Retinal pigment epithelial cell (primary cell): ENCODE measurements around the gene DUSP2.
A peak's percentile ranks its signal among the peaks of the same experiment; 100 is the strongest.

Source experiments
- DNase-seq: peaks from one replicate; pipeline ENCODE4 v3.0.0-alpha.2; 2010; ENCODE audit warnings: low read depth
- H3K4me3 ChIP-seq: 2 replicates; pipeline ENCODE4 v1.5.1; 2011; ENCODE audit warnings: mild to moderate bottlenecking, low read length, control low read depth, moderate library complexity
- CTCF ChIP-seq: conservative IDR thresholded peaks from 2 replicates; pipeline ENCODE4 v1.5.1; 2011; ENCODE audit warnings: low read depth, low read length, control low read depth, inconsistent platforms

The DUSP2 gene

GRCh38 chr2:96114903-96115581, 30.2 kb downstream of the DUSP2 start:
- H3K4me3 ChIP-seq, result no peak overlapping the region
- DNase-seq, result no peak
- TF ChIP-seq CTCF, result no peak

GRCh38 chr2:96114546-96114902, 30.7 kb downstream of the DUSP2 start:
- no peak overlapping the region for H3K4me3 ChIP-seq
- no peak for DNase-seq
- TF ChIP-seq CTCF, result no peak

DNA sequence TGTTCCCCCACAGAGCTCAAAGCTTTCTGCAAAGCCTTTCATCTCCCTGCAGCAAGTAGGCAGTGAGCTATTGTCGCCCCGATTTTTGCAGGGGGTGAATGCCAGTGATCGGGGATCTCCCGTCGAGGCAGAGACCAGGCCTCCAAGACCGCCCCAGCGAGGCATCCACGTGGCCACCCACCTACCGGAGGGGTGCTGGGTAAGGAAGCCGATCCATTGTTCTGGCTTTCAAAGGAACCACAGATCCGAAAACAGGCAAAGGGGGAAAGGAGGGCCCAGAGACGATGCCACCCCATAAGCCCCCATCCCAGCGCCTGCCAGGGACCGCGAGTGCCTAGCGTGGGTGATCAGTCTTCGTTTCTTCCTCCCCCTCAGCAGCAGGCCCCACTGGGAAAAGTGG, 31.3 kb downstream of the DUSP2 start:
- no peak for TF ChIP-seq CTCF
- H3K4me3 ChIP-seq, result no peak overlapping the region
- DNase-seq, result no peak

DNA sequence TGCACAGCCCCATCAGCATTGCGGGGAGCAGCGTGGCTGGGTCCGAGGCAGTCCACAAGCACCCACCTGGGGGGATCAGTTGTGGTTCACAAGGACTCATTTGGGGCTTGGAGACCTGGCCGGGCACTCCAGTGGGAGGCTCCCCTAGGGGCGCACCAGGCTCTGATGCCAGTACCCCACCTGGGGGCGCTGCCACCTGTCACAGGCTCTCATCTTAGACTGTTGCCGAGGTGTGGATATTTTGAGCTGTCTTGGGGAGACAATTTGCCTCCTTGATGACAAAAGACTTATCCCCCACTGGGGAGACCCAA, 31.9 kb downstream of the DUSP2 start:
- DNase-seq, result no peak
- peak; percentile 9 for TF ChIP-seq CTCF
- no peak overlapping the region for H3K4me3 ChIP-seq

DNA sequence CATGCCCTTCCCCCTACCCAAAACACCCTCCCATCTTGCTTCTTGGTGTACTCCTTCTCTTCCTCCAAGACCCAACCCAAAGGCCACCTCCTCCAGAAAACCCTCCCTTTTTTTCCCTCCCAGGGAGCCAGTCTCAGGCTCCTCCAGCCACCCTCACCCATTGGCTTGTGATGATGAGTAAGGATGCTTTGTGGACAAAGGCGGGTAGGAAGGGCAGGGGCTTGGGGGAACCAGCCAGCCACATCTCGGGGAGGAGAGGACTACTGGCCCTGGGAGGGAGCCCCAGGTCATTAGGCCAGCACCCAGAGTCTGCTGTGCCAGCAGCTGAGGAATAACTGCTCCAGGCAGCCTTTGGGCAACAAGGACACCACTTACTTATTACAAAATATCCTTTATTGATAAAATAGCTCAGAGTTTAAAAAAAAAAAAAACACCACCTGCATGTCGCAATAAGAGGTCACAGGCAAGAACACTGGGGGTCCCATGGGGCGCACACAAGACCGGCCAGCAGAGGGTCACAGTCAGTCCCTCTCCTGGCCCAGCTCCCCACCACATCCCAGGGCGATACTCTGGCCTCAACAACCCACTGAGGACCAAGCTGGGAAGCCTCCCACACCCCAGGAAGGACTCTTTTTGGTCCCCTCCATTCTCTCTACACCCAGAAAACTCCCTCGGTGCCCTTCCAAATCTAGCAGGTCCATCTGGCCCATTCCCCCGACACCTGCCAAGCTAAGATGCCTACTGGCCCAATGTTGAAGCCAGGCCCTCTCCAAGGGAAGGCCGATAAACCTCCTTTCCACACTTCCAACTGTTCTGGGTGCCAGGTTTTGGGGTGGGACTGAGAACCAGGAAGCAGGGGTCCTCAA, 32.5 kb downstream of the DUSP2 start:
- DNase-seq, result no peak
- no peak for TF ChIP-seq CTCF
- no peak overlapping the region for H3K4me3 ChIP-seq

GRCh38 chr2:96111823-96112500, 33.3 kb downstream of the DUSP2 start:
- no peak for DNase-seq

More at GRCh38 chr2:96111823-96112500, 33.3 kb downstream of the DUSP2 start:
- no peak for TF ChIP-seq CTCF
- no peak overlapping the region for H3K4me3 ChIP-seq
